Measurements from ENCODE around the gene CASZ1. TPM values are rescaled to one million over a fixed set of nuclear protein-coding genes. Genes with fewer than 3 reads are reported as not detected.

The CASZ1 gene
- total and polyA plus RNA-seq, 10 donors, result 0.73 to 14.5 (median 9.1) TPM

- intact Hi-C loops (cut with DNase I; ENCODE audit: low total_unique reads), result no loop called here
- no peaks in the 10 kb centered on the region for H3K9me3 ChIP-seq
- H3K4me3 ChIP-seq, result no peak overlapping the region
- H3K36me3 ChIP-seq, result peaks cover 0 to 86% (median 12%) of the 10 kb centered on the region in 6 donors
- DNase-seq, result no peak
- 90 to 94% (median 93%) methylated on average over 29 to 32 of the region's 32 CpGs for WGBS, 5 donors
- no peak overlapping the region for H3K27ac ChIP-seq
- H3K27me3 ChIP-seq (replicated peaks in 1 of 7), result peaks cover 0 to 6% (median 0%) of the 10 kb centered on the region in 7 donors
- TF ChIP-seq POLR2A (IDR thresholded peaks at IDR 0.05) (no peak), POLR2AphosphoS5 (IDR thresholded peaks at IDR 0.05) (peak in 1 of 3 donors; percentile 14)
- TF ChIP-seq, protein P1, sequence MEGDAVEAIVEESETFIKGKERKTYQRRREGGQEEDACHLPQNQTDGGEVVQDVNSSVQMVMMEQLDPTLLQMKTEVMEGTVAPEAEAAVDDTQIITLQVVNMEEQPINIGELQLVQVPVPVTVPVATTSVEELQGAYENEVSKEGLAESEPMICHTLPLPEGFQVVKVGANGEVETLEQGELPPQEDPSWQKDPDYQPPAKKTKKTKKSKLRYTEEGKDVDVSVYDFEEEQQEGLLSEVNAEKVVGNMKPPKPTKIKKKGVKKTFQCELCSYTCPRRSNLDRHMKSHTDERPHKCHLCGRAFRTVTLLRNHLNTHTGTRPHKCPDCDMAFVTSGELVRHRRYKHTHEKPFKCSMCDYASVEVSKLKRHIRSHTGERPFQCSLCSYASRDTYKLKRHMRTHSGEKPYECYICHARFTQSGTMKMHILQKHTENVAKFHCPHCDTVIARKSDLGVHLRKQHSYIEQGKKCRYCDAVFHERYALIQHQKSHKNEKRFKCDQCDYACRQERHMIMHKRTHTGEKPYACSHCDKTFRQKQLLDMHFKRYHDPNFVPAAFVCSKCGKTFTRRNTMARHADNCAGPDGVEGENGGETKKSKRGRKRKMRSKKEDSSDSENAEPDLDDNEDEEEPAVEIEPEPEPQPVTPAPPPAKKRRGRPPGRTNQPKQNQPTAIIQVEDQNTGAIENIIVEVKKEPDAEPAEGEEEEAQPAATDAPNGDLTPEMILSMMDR (IDR thresholded peaks at IDR 0.05 in 8 of 11, conservative IDR thresholded peaks at IDR 0.05 in 3 of 11), result no peak
- no peaks in the 10 kb centered on the region for H3K4me1 ChIP-seq
Measured at GRCh38 chr1:10644307-10645128, 151.9 kb downstream of the CASZ1 start.

DNA sequence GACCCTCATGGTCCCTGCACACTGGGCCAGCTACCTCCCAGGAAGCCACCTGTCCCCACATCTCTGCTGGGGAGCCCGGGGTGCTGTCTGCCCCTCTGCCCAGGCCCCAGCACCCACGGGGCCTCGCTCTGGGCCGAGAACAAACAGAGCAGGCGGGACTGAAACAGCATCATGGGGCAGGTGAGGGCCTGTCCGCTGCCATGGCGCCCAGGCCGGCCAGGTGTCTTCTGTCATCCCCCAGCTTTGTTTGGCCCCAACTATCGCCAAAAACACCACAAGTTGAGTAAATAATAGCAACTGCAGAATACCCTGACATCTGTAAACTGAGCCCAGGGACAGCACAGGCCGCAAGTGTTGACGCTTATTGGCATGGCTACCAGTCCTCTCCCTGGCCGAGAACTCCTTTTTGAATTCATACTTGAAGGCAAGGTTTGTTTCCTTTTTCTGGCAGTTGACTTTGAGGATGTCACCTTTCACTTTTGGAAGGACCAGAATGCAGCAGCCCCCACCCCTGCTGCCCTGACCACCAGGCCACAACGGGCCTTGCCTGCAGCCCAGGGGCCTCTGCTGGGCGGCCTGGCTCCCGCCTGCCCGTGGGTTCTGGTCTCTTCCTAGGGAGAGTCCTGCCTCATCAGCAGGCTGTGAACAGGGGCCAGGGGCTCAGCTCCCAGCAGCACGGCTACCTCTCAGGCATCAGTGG is 152.7 kb downstream of the CASZ1 start:
- H3K4me1 ChIP-seq, result no peaks in the 10 kb centered on the region
- H3K9me3 ChIP-seq, result no peaks in the 10 kb centered on the region
- H3K27ac ChIP-seq, result no peak overlapping the region
- no peak overlapping the region for H3K4me3 ChIP-seq
- intact Hi-C loops (cut with DNase I; ENCODE audit: low total_unique reads), result no loop called here
- DNase-seq, result no peak
- 90 to 96% (median 94%) methylated on average over 9 to 17 of the region's 17 CpGs for WGBS, 5 donors
- peaks cover 0 to 10% (median 0%) of the 10 kb centered on the region in 7 donors for H3K27me3 ChIP-seq (replicated peaks in 1 of 7)
- no peak for TF ChIP-seq POLR2A (IDR thresholded peaks at IDR 0.05)
- TF ChIP-seq, protein P1 (IDR thresholded peaks at IDR 0.05 in 8 of 11, conservative IDR thresholded peaks at IDR 0.05 in 3 of 11), result no peak
- TF ChIP-seq POLR2AphosphoS5 (IDR thresholded peaks at IDR 0.05), result no peak
- H3K36me3 ChIP-seq, result peaks cover 0 to 83% (median 15%) of the 10 kb centered on the region in 6 donors

GRCh38 chr1:10642403-10643080 is 153.9 kb downstream of the CASZ1 start:
- peaks cover 0 to 8% (median 3%) of the 10 kb centered on the region in 6 donors for H3K4me1 ChIP-seq
- no peak for DNase-seq
- peaks cover 0 to 77% (median 15%) of the 10 kb centered on the region in 6 donors for H3K36me3 ChIP-seq
- H3K9me3 ChIP-seq, result no peaks in the 10 kb centered on the region
- H3K27me3 ChIP-seq (replicated peaks in 1 of 7), result peaks cover 0 to 20% (median 6%) of the 10 kb centered on the region in 7 donors
- 88 to 98% (median 90%) methylated on average over 30 to 31 of the region's 31 CpGs for WGBS, 5 donors
- H3K27ac ChIP-seq, result no peak overlapping the region
- no peak for TF ChIP-seq POLR2AphosphoS5 (IDR thresholded peaks at IDR 0.05)
- TF ChIP-seq, protein P1 (IDR thresholded peaks at IDR 0.05 in 8 of 11, conservative IDR thresholded peaks at IDR 0.05 in 3 of 11), result no peak
- TF ChIP-seq POLR2A (IDR thresholded peaks at IDR 0.05), result no peak
- intact Hi-C loops (cut with DNase I; ENCODE audit: low total_unique reads), result no loop called here
- H3K4me3 ChIP-seq, result no peak overlapping the region

All from spleen (tissue), 11 donors.